GM19351 (cell line): ENCODE results near the gene LIMS2.

Experiments used
- ATAC-seq: cut with Tn5 transposase; IDR thresholded peaks from one replicate; pipeline ENCODE4 v1.9.1; 2021; ENCODE audit warnings: mild to moderate bottlenecking, moderate library complexity; ENCODE audit not compliant: unreplicated experiment

LIMS2 gene

GRCh38 chr2:127623388-127624319, 51.7 kb downstream of the LIMS2 start:
- no peak for ATAC-seq

GRCh38 chr2:127622561-127623387, 52.6 kb downstream of the LIMS2 start:
- no peak for ATAC-seq

- no peak for ATAC-seq
Measured at GRCh38 chr2:127621981-127622431, 53.3 kb downstream of the LIMS2 start.

- ATAC-seq: no peak
Measured at GRCh38 chr2:127620866-127621265, 54.5 kb downstream of the LIMS2 start.

GRCh38 chr2:127619877-127620705, 55.2 kb downstream of the LIMS2 start:
- no peak for ATAC-seq

DNA sequence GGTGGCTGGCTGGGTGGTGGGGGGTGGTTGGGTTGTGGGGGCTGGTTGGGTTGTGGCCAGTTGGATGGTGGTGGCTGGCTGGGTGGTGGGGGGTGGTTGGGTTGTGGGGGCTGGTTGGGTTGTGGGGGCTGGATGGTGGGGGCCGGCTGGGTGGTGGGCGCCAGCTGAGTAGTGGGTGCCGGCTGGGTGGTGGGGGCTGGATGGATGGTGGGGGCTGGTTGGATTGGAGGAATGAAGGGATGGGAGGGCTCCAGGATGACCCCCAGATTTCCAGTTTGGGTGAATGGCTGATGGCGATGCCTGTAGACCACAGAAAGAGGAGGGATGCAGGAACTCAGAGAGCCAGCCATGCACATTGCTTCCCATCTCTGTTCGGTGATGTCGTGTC, 56.1 kb downstream of the LIMS2 start:
- ATAC-seq: no peak

DNA sequence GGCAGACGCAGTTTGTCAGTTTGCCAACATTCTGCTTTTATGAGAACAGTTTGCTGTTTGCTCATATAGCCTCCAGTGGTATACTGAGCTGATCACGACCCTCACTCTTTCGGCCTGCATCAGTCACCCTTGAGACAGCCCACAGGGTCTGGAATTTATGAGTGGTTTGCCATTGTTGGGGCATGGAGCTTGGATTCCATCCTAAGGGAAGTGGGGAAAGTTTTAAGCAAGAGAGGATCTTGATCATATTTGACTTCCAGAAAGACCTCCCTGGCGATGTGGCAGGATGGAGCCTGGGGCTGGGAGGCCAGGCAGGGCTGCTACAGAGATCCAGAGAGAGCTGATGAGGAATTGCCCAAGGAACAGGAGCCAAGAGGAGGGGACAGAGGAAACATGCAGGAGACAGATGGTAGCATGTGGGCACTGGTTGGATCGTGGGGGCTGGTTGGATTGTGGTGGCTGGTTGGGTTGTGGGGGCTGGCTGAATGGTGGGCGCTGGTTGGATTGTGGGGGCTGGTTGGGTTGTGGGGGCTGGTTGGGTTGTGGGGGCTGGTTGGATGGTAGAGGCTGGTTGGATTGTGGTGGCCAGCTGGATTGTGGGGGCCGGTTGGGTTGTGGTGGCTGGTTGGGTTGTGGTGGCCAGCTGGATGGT, 56.7 kb downstream of the LIMS2 start:
- ATAC-seq: no peak

- ATAC-seq: no peak
Measured at GRCh38 chr2:127615511-127616166, 59.7 kb downstream of the LIMS2 start.

DNA sequence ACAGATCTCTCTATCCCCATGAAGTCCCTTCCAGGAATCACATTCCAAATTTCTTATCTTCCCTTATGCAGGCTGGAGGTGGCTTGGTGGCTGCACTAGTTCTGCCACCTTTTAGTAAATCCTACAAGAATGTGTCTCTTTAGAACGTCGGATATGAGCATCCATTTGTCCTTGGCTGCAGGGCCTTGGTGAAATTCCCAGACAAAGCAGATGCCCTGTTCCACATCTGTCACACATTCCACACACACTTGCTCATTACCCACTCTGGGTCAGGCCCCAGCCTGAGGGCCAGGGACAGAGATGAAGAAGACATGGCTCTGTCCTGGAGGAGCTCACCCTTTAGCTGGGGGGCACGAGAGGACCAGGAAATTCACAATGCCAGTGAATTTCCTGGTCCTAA, 60.6 kb downstream of the LIMS2 start:
- ATAC-seq: no peak

DNA sequence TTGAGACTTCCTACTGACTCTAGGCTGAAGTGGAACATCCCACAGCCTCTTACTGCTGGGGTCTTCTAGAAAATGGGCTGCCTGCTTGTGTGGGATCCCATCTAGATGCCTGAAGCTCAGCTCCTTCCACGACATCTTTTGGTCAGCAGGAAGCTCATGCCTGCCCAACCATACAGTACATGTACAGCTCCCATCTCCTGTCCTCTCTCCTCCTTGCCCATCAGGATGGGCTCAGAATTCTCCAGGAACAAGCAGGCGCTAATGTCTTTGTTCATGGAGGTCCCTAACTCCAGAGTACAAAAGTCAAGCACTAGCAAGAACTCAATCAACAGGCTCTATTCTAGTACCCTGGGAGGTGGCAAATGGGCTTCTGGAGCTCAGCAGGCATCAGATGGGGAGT, 61.1 kb downstream of the LIMS2 start:
- no peak for ATAC-seq

GRCh38 chr2:127612111-127612822, 63.1 kb downstream of the LIMS2 start:
- no peak for ATAC-seq

GRCh38 chr2:127611076-127611925, 64.0 kb downstream of the LIMS2 start:
- ATAC-seq: no peak

- ATAC-seq: no peak
Measured at GRCh38 chr2:127610561-127610960, 64.8 kb downstream of the LIMS2 start.

DNA sequence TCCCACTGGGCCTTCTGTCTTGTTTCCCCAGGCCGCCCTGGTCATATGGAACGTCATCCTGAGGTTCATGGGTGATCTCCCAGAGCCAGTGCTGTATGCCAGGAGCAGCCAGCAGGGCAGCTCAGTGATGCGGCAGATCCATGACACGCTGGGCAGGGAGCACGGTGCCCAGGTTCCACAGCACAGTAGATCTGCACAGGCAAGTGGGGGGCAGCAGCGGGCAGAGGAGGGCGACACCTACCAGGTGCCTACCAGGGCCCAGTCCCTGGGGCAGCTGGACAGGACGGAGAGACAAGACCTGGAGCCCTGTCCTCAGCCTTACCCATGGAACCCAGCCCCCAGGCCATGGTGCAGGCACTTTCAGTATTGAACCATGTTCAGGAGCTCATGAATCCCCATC, 65.5 kb downstream of the LIMS2 start:
- no peak for ATAC-seq

- ATAC-seq: no peak
Measured at GRCh38 chr2:127609031-127609751, 66.1 kb downstream of the LIMS2 start.

DNA sequence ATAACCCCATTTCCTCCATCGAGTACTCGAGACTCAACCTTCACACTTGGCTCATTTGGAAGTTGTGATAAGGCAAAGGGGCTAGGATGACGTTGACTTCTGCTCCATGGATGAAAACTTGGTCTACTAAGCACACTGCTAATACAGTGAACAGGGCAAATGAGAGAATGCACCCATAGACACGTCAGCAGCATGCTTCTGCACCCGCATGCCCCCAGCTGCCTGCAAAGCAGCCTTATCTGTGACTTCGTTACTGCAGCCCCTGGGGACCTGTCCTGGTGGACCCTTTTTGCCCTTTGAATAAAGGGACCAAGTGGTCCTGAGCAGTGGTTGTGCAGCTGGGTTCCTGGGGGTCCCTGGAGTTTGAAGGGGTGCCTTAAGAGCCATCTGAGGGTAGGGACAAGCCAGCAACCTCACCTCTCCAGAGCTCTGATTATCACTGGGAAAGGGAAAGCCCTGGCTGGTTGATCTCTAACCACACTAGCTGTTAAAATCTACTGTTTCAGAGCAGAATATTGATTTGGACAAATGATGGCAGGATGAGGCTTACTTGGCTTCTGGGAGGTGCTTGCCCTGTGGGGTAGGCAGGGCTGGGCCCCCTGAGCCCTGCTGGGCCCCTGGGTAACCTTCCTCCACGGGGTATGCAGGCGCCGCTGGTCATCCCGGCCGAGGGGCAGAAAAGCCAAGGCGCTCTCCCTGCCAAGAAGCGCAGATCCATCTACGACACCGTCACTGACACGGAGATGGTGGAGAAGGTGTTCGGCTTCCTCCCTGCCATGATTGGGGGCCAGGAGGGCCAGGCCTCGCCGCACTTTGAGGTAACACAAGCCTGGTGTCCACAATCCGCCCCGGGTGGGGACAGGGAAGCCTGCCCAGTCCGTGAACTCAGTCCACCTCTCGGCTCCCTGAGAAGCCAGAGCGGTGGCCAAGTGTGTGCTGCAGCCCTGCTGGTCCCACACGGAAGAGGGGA, 67.0 kb downstream of the LIMS2 start:
- no peak for ATAC-seq
